Measurements from ENCODE around the gene UTY.

The UTY gene

GRCh38 chrY:13423281-13423732 is 56.5 kb downstream of the UTY start:
- no peaks in the 10 kb centered on the region for H3K9me3 ChIP-seq (ENCODE audit: control insufficient read depth, insufficient read depth, low read depth, low read length)
- TF ChIP-seq BCL6B (tag by site-specific recombination; IDR thresholded peaks at IDR 0.05) = no peak
- ChIA-PET CTCF (no interaction called here), POLR2A (no interaction called here)
- no peak overlapping the region for H3K27ac ChIP-seq (ENCODE audit: extremely low read depth, low read depth, low read length)
- no peak overlapping the region for H3K4me3 ChIP-seq (ENCODE audit: low read depth, low read length)
- no peaks in the 10 kb centered on the region for H3K36me3 ChIP-seq (ENCODE audit: control insufficient read depth in 2 of 2, insufficient read depth in 1 of 2, low read length in 2 of 2)
- H3K4me1 ChIP-seq (ENCODE audit: control insufficient read depth, insufficient read depth, low read length) = no peaks in the 10 kb centered on the region

GRCh38 chrY:13416869-13417661 is 62.8 kb downstream of the UTY start:
- TF ChIP-seq ZBTB8A (tag by site-specific recombination; IDR thresholded peaks at IDR 0.05) (no peak), PATZ1 (tag by site-specific recombination; IDR thresholded peaks at IDR 0.05) (no peak), ZNF488 (tag by site-specific recombination; IDR thresholded peaks at IDR 0.05) (no peak), ZNF561 (tag by site-specific recombination; IDR thresholded peaks at IDR 0.05; ENCODE audit: borderline replicate concordance) (no peak), ZNF658 (tag by site-specific recombination; IDR thresholded peaks at IDR 0.05) (no peak), ZFHX2 (tag by site-specific recombination; conservative IDR thresholded peaks at IDR 0.05) (no peak), ZNF514 (tag by site-specific recombination; IDR thresholded peaks at IDR 0.05) (no peak), KLF8 (tag by site-specific recombination; IDR thresholded peaks at IDR 0.05) (no peak), REPIN1 (tag by site-specific recombination; IDR thresholded peaks at IDR 0.05; ENCODE audit: low read depth) (no peak), BCL11B (tag by site-specific recombination; IDR thresholded peaks at IDR 0.05; ENCODE audit: low read depth) (no peak), ZSCAN23 (tag by site-specific recombination; IDR thresholded peaks at IDR 0.05) (no peak), ZNF433 (tag by site-specific recombination; IDR thresholded peaks at IDR 0.05; ENCODE audit: low read depth) (no peak), ZNF580 (tag by site-specific recombination; IDR thresholded peaks at IDR 0.05) (no peak), TRIM28 (IDR thresholded peaks at IDR 0.05; ENCODE audit: borderline replicate concordance, low read length) (no peak), ZFP37 (tag by site-specific recombination; IDR thresholded peaks at IDR 0.05) (no peak), ZNF184 (tag by site-specific recombination; IDR thresholded peaks at IDR 0.05) (no peak), SCRT1 (tag by site-specific recombination; IDR thresholded peaks at IDR 0.05; ENCODE audit: borderline replicate concordance) (no peak), ZSCAN18 (tag by site-specific recombination; IDR thresholded peaks at IDR 0.05) (no peak)
- H3K4me1 ChIP-seq (ENCODE audit: control insufficient read depth, insufficient read depth, low read length) = no peaks in the 10 kb centered on the region
- CTCF ChIA-PET = no interaction called here

More at GRCh38 chrY:13416869-13417661, 62.8 kb downstream of the UTY start:
- no peak overlapping the region for H3K27ac ChIP-seq (ENCODE audit: extremely low read depth, low read depth, low read length)
- no peaks in the 10 kb centered on the region for H3K9me3 ChIP-seq (ENCODE audit: control insufficient read depth, insufficient read depth, low read depth, low read length)
- POLR2A ChIA-PET = no interaction called here
- no peak overlapping the region for H3K4me3 ChIP-seq (ENCODE audit: low read depth, low read length)
- H3K36me3 ChIP-seq (ENCODE audit: control insufficient read depth in 2 of 2, insufficient read depth in 1 of 2, low read length in 2 of 2) = no peaks in the 10 kb centered on the region
